NCI-H1436 (cell line): ENCODE data around the gene SHROOM3.

Source experiments
- DNase-seq: peaks from one replicate; lab custom pipeline; 2025; lab: John Stamatoyannopoulos, UW

Gene SHROOM3

DNA sequence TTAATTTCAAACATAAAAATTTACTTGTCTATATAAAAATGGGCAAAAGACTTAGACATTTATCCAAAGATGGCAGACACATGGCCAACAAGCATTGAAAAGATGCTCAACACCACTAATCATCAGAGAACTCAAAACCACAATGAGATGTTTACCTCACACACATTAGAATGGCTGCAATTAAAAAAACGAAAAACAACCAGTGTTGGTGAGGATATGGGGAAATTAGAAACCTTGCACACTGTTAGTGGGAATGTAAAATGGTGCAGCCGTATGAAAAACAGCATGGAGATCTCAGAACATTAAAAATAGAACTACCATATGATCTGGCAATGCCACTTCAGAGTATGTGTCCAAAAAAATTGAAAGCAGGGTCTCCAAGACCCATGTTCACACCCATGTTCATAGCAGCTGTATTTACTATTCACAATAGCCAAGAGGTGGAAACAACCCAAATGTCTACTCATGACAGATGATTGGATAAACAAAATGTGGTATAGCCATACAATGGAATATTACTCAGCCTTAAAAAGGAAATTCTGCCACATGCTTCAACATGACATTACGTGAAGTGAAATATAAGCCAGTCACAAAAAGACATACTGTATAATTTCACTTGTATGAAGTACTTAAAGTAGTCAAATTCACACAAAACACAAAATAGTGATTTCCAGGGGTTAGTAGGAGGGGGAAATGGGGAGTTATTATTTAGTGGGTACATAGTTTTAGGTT is 316.7 kb downstream of the SHROOM3 start:
- DNase-seq, result no peak

DNA sequence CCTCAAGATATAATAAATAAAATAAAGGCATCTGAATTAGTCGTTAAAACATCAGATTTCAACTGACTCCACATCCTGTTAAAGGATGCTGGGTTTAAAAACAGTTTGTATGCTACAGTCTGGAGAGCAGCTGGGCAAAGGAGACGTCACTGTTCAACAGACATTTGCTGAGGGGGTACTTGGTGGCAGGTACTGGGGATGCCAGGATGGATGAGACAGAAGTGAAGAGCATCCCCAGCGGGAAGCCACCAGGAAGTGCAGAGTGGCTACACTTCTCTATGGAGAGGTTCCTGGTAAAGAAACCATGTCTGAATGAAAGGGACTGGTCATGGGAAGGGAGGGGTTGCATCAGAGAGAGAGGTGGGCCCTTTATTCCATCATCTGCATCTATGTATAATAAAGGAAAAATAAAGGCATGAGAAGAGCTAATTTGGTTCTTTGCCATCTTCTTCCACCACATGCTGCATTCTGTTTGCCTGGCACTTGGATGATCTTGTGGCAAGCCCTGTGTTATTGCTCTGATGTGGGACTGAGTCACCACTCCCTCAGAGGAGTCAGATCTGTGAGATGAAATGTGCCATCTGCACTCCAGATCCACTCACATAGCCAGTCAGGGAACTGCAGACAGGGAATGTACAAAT is 318.0 kb downstream of the SHROOM3 start:
- no peak for DNase-seq

DNA sequence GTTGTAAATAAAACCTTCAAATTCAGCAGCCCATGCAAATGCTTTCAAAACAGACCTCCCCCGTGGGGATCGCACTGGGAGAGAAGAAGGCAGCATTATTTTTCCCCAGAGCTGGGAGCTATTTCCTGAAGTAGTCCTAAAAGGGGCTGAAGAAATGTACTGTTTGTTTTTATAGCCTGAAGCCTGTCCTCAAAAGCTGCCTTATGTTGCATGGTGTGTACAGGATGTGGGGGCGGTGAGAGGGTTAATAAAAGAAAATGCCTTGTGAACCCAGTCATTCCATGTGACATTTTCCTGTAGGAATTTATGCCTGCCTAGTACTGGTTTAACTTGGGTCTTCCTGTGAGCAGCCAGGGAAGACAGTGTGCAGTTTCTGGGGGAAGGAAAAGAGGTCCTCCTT is 318.8 kb downstream of the SHROOM3 start:
- no peak for DNase-seq

DNA sequence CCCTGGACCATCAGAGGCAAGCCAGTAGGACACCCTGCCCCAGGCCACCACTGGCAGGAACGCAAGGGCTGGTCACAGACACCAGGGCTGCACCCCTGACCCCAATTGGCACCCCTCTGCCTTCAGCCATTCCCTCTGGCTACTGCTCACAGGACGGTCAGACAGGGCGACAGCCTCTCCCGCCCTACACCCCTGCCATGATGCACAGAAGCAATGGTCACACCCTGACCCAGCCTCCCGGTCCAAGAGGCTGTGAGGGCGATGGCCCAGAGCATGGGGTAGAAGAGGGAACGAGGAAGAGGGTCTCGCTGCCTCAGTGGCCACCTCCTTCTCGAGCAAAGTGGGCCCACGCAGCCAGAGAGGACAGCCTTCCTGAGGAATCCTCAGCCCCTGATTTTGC is 319.4 kb downstream of the SHROOM3 start:
- DNase-seq, result no peak

DNA sequence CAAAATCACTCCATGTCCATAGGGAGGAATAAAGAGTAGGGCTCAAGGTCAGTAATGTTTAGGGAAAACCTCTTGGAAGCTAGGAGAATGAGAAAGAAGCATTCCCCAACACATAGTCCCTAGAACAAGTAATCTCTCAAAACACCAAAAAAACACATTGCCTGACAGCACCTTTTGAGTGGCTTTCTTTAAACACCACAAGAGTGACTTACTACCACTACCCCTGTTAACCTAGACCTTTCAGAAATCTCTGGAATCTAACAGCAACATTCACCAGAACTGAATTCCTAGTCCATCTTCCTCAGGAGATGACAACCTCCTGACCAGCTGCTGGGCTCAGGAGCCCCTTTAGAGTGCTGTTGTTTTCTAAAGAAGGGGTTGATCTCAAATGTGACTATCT is 320.7 kb downstream of the SHROOM3 start:
- DNase-seq, result no peak

DNA sequence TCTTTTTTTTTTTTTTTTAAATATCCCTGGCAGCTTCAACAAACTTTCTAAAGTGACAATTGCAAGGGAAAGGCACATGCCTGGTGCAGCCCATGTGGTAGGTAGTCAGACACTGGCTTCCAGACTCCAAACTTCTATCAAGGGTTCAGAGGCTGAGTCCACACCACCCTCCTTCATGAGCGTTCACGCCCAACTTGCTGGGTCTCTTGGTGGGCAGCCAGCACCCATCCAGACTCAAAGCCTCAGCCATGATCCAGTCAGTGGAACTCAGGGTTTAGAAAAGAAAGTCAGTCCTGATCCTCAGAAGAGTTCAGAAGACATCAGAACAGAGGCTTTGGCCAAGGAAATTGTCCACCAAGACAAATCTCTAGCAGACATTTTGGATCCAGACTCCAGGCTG is 321.4 kb downstream of the SHROOM3 start:
- DNase-seq, result no peak

DNA sequence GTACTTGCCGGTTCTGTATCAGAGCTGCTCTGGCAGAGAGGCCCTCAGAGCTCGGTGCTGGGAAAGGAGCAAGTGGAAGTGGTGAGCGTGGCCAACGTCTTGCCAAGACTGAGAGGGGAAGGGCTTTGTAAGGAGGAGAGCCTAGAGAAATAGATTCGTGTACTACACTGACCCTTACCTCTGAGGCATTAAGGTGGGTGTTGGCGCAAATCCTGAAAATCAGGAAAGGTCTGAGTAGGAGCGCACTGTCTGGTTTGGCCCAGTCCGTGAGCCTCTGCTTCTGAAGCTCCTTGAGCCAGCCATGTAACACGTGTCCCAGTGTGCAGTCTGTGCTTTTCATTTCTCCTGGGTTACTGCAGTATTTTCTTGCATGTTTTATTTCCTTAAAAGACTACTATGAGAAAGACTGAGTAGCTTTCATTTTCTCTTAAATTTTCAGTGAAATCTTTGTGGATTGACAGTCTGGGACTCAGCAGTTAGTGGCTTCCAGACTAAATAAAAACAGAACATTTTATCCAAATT is 322.4 kb downstream of the SHROOM3 start:
- no peak for DNase-seq

DNA sequence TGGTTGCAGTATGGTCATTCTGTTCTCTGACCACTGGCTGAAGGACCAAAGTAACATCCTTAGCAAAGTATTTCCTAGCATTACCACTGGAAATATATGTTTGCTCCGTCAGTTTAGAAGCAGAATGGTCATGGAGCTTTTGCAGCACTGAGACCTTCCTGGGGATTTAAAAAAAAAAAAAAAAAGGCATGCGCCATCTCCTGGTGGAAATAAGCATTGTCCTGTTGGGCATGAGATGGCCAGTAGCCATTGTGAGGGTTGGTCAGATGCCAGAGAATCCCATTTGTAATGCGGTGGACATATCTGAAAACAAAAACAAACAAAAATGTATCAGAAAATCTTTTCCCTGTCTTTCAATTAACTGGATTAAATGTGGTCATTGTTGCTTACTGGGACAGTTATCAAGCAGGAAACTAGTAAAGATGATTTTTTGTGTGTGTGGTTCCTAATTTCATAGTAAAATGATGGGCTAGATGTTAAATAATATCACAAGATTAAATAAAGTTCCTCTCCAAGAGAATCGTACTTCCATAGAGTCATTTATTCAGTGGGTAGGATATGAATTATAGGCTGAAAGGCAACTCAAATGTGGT is 323.4 kb downstream of the SHROOM3 start:
- no peak for DNase-seq

DNA sequence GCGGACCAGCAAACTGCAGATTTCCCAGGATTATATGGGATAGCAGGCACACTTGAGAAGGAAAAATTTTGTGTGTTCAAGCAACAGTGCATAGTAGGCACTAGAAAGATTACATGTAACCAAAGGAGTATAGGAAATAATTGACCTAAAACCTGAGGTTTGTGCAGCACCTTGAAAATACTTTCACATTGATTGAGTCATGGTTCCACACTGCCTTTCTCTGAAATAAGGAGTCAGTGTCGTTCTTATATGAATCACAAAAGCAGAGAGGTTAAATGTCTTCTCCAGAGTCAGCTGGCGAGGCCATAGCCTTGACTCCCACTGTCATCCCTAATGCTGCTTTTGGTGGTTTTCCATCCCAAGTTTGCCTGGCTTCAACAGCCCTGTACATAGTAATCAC is 324.0 kb downstream of the SHROOM3 start:
- no peak for DNase-seq

DNA sequence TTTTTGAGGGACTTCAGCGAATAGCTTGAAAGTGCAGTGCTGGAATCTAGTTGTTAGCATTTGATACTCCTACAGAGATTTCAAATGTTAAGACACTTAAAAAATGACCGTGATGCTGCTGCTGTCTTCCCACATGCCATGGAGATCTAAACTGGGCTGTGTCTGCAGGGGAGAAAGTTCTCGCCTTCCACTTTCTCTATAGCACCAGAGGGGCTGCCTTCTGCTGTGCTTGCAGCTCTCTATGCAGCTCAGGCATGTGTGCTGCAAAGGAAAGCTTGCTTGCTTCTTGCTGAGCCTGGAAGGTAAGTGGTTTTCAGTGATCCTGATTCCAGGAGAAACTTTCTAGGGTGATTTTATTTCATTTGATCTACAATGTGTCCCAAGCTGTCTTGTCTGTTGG is 325.2 kb downstream of the SHROOM3 start:
- DNase-seq, result no peak

DNA sequence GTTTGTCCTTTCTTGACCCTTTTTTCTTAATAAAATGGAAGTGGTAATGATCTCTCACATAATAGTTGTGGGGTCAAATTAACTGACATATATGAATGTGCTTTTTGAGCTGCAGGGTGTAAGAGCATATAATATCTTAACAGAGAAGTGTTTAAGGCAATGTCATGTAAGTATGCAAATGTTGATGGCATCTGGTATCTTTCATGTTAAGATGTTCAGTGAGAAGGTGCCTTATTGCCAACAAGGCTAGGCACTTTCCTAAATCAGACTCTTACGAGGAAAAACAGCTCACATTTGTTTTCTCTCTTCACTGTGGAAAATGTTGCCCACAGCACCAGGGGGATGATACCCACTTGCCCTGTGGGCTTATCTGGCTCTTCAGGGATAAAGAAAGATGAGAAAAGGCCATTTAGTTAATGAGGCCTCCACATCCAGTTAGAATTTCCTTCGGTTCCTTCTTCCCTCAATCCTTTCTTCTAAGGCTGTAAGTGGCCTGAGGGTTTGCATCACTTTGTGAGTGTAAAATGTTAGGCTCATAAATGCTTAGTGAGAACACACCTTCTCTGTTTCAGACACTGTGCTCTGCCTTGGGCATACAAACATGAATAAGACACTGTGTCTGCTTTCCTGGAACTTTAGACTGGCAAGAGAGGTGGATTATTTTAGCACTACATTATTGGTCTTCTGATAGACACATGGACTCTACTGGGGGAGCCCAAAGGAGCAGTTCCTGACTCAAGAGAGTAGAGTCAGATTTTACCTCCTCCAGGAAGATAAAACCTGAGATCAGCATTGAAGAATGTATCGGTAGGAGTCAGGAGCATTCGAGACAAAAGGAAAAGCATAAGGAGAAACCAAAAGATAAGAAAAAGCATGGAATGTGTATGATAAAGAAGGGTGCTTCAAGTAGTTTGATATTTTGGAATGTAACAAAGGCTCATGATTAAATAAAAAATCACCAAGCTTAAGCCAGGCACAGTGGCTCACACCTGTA is 327.4 kb downstream of the SHROOM3 start:
- no peak for DNase-seq

DNA sequence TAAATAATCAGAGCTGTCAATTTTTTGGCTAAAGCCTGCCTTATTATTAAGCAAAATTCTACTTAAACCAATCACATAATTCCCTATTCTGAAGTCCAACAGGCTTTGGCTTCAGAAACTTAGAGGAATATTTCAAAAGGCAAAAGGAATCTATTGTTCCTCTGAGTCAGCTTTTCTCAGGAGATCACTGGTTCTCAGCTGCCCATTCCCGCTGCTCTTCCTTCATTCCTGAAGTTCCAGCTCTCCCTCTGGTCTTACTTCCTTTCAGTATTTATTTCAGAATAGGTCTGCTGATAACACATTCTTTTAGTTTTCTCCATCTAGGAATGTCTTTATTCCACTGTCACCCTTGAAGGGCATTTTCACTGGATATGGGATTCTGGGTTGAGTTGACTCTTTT is 329.2 kb downstream of the SHROOM3 start:
- DNase-seq, result no peak

DNA sequence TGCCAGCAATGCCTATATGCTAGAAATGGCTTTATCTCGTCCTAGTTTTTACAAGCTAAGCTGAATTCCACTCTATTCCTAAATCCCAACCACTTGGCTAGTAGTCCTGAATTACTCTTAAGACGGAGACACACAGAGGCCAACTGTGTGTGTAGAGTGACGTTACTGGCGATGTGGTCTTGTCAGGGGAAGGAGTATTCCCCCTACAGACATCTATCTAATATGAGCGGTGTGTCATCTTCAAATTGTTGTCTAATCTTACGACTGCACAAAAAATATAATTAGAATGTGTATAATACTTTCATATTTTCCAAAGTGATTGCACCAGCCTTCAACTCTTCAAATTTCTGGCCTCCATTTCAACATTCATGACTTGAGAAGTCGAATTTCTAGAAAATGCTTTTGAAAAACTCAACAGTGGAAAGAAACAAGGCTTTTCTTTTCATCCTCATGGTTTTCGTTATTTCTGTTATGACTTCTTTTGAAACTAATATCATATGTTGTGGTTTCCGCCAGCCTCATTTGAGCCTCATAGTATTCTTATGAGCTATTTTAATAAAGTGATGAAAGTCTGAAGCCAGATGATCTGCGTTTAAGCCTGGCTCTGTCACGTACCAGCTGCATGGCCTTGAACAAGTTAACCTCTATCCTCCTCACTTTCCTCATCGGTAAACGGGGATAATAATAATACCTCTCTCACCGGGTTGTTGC is 330.6 kb downstream of the SHROOM3 start:
- DNase-seq, result no peak

DNA sequence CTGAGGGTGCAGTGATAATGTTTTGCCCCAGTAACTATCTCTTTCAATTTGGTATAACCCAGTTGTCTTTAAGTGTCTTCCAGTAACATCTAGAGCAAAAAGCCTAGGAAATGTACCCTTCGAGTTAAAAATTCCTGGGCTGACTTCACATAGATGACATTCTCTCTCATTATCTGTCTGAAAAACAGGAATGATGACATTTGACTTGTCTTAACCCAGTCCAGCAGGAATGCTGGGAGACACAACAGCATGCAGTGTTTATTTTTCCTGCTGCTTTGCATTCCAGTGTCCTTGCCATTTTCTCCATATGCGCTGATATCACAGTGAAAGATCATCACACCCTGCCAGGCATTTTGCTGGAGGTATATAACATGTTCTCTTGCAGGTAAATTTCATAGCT is 333.0 kb downstream of the SHROOM3 start:
- DNase-seq, result no peak

DNA sequence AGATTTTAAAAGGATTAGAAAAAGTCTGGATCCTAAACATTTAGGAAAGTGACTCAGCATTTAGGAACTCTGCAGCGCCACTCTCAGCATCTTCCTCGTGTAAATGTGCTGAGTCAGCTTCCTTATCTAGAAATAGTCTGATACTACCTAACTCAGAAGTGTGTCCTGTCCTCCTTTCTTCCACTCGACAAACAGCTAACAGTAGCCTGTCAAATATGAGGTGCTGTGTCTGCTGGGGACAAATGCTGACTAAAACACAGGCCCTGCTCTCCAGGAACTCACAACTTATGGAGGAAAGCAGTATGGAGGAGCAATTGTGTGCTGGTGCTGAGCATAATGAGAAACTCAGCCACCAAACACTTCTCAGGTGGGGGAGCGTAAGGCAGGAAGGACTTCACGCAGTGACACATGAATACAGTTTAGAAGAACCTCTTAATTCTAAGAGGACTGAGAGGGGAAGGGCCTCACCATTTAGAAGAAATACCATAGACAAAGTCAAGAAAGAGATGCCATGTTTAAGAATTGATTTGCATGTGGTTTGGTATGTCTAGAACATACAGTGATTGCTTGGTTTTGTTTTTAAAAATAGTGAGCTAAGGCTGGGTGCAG is 337.6 kb downstream of the SHROOM3 start:
- no peak for DNase-seq

DNA sequence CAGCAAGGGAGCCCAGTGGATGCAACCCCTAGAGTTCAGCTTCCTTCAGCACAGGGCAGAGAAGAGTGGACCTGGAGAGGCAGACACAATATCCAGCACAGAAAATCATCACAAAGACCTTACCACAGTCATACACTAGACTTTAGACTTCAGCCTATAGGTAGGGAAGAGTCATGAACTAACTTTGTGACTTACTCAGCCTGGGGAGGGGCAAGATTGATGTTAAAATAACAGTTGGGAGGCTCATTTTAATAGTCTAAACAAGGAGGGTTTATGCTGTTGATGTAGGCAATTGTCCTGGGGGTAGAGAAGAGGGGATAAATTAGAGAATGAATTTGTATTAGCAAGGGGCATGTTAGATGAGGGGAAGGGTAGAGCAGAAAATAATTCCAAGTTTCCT is 338.7 kb downstream of the SHROOM3 start:
- no peak for DNase-seq

DNA sequence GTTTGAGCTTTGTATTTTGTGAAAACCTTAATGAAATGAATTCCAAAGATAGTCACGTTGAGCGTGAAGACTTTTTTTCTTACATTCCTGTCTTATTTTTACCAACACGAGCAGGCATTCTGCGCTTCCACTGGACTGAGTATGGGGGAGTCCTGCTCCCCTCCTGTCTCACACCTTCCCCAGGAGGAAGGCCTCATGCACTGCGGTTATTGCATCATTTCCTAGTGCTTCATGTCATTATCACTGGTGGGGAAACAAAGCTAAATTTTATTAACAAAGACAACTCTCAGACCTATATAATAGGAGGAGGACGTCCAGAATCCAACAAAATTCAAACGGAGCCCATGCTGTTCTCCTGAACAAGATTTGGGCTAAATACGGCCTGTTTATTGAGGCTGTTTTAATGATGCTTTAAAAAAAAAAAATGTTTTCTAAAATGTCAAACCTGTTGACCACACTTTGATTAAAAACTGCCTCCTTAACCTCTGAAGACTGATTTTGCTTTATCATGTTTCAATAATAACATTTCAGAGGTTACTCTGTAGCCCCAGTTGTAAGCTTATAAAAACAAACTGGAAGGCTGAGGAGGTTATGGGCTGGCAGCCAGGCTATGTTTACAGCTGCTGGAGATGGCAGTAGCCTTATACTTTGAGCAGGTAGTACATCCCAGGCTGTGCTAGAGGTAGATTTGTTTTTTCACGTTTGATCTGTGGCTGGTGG is 344.9 kb downstream of the SHROOM3 start:
- DNase-seq, result no peak

DNA sequence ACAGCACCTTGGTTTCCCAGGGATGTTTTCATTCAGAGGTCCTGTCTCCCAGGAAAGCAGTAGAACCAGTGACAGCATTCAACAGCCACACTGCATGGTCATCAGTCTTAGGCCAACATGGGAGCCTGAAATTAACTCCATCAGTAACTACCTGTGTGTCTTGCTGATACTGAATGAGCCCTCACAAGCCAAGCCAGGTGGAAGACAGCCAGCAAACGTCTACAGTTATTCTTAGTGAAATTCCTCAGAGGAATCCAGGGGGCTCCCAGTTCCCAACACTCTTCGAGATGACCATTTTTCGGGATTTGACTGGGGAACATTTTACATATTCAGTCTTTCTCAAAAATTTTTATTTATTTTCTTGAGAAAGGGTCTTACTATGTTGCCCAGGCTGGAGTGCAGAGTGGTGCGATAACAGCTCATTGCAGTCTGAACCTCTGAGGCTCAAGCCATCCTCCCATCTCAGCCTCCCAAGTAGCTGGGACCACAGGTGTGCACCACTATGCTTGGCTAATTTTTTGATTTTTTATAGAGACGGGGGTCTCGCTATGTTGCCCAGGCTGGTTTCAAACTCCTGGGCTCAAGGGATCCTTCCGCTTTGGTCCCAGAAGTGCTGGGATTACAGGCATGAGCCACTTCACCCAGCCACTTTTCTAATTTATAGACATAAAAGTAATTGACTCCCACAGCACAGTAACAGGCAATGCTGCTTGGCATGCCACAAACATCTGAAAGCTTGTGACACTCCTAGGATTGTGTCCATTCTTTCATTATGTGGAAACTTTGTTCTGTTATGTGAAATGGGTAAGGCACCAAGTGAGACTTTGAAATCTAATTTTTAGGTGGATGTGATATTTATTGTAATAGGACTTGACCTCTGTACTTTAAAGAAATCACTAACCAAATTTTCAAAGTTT is 346.0 kb downstream of the SHROOM3 start:
- DNase-seq, result no peak
